Right lobe of liver (tissue), 6 donors: ENCODE data around the gene TPBGL. TPM values are rescaled to one million over a fixed set of nuclear protein-coding genes. Genes with fewer than 3 reads are reported as not detected.

ENCODE experiments used
- ATAC-seq, 4 donors: fragments of 200-7000 bp; cut with Tn5 transposase; one replicate each; pipeline ENCODE4 v1.9.1; 2020; ENCODE audit warnings: mild to moderate bottlenecking in 4 of 4, moderate library complexity in 4 of 4
- DNase-seq, 3 donors: peaks; one replicate each; pipeline ENCODE4 v3.0.0-alpha.2; 2020
- H3K27ac ChIP-seq, 3 donors: fragments of 200-600 bp; one replicate each; pipeline ENCODE4 v1.8.0; 2022
- H3K27me3 ChIP-seq, 2 donors: fragments of 200-600 bp; one replicate each; pipeline ENCODE4 v1.8.0; 2022
- H3K36me3 ChIP-seq, 4 donors: fragments of 200-600 bp; sonication (generic) in 1 of 4; one replicate each; pipeline versions ENCODE4 v1.5.1 to v1.8.0; 2017 to 2022; ENCODE audit warnings: control low read depth in 1 of 4
- H3K4me1 ChIP-seq, 4 donors: fragments of 200-600 bp; sonication (generic) in 1 of 4; one replicate each; pipeline versions ENCODE4 v1.5.1 to v1.8.0; 2017 to 2022; ENCODE audit warnings: control low read depth in 1 of 4
- H3K4me3 ChIP-seq, 3 donors: fragments of 200-600 bp; one replicate each; pipeline ENCODE4 v1.8.0; 2022
- H3K9me3 ChIP-seq, 4 donors: fragments of 200-600 bp; sonication (generic) in 1 of 4; one replicate each; pipeline versions ENCODE4 v1.5.1 to v1.8.0; 2017 to 2022; ENCODE audit warnings: control low read depth in 1 of 4
- POLR2A ChIP-seq: fragments of 450-650 bp; IDR thresholded peaks from one replicate; pipeline ENCODE4 v1.6.1; 2017; ENCODE audit warnings: antibody characterized with exemption, mild to moderate bottlenecking
- WGBS: methylation state at CpG from one replicate; pipeline ENCODE4 v1.1.6; 2018; ENCODE audit warnings: low coverage, low lambda C conversion rate; ENCODE audit not compliant: insufficient coverage; ENCODE audit errors: missing lambda C conversion rate; 5-methylcytosine and 5-hydroxymethylcytosine counted together
- intact Hi-C, 2 donors: fragments of 100-400 bp; cut with DNase I; formaldehyde crosslinking; loops; one replicate each; pipeline versions ENCODE4 v1.11.2 to v1.14.1; 2022
- total RNA-seq, 6 experiments: library from RNA; depleted of rRNA in 2 of 6; stranded (reverse); fragments of >200 nt in 2 of 6; fragmentation: NEBNext Ultra II Directional in 3 of 6; extraction: Animal tissue kit (Norgen Biotek cat#: 25700) in 3 of 6; gene quantifications; one replicate each; pipeline versions ENCODE4 v1.1.0 to v1.2.4, GENCODE V29; 2016 to 2023
- TF ChIP-seq, protein P1 (sequence below), 4 donors: fragments of 200-600 bp in 3 of 4; fragments of 450-650 bp in 1 of 4; IDR thresholded peaks; one replicate each; pipeline versions ENCODE4 v1.5.1 to v1.8.0; 2016 to 2022; ENCODE audit warnings: antibody characterized with exemption in 4 of 4, mild to moderate bottlenecking in 2 of 4
- donor health status: DM: no; HTN: yes; CAD: no.
- donor health status: DM: no; HTN: no; CAD: no.
- donor health status: DM: no; HTN: no; CAD: no.
- donor health status: DM: no; HTN: yes; CAD: no.
- donor health status: DM: no; HTN: yes; CAD: no.

Gene TPBGL
- total RNA-seq, 6 experiments from 2014 or later = not detected

DNA sequence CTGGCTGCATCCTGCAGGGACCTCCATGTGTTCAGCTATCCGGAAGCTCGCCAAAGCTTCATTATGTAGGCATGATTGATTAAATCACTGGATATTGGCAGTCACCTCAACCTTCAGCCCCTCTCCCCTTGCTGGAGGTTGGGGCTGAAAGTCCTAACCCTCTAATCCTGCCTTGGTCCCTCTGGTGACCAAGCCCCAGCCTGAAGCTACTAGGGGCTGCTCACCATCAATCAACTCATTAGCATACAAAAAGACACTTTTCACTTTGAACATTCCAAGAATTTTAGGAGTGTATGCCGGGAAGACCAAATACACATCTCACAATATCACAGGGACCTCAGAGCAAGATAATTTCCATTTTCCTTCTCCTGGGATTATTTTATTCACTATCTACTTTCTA is 38.8 kb upstream of the TPBGL start:
- WGBS = 71% methylated on average over 1 of the region's 3 CpGs
- ATAC-seq = no peak
- intact Hi-C loops = loop anchor here in 1 of 2 donors (5.0 kb wide), 1 partner anchor 34 kb away; no protein-coding TSS in a partner anchor

DNA sequence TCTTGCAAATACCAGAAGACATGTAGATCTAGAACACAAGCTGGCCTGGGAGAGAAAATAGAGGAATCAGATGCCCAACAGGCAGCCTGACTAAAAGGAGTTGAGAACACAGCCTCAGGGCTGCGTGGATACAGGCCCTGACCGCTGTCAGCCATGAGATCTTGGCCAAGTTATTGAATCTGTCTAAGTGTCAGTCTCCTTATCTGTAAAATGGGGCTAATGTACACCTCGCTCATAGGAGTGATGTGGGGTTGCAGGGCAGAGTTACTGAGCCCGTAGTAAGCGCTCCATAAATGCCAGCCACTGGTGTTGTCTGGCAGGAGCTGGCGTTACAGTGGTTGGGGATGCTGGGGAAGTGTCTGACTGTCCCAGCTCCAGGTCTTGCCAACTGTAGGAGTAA is 38.4 kb upstream of the TPBGL start:
- no peak overlapping the region for H3K4me3 ChIP-seq
- intact Hi-C loops = loop anchor here in 1 of 2 donors (5.0 kb wide), 1 partner anchor 35 kb away; no protein-coding TSS in a partner anchor
- TF ChIP-seq POLR2A = no peak
- TF ChIP-seq, protein P1, sequence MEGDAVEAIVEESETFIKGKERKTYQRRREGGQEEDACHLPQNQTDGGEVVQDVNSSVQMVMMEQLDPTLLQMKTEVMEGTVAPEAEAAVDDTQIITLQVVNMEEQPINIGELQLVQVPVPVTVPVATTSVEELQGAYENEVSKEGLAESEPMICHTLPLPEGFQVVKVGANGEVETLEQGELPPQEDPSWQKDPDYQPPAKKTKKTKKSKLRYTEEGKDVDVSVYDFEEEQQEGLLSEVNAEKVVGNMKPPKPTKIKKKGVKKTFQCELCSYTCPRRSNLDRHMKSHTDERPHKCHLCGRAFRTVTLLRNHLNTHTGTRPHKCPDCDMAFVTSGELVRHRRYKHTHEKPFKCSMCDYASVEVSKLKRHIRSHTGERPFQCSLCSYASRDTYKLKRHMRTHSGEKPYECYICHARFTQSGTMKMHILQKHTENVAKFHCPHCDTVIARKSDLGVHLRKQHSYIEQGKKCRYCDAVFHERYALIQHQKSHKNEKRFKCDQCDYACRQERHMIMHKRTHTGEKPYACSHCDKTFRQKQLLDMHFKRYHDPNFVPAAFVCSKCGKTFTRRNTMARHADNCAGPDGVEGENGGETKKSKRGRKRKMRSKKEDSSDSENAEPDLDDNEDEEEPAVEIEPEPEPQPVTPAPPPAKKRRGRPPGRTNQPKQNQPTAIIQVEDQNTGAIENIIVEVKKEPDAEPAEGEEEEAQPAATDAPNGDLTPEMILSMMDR (IDR thresholded peaks at IDR 0.05) = no peak
- no peaks in the 10 kb centered on the region for H3K9me3 ChIP-seq
- H3K27ac ChIP-seq = peak overlapping the region in 1 of 3 donors; percentile 90
- peaks cover 0 to 40% (median 10%) of the 10 kb centered on the region in 4 donors for H3K4me1 ChIP-seq
- DNase-seq (peak in 1 of 3 donors; percentile 42), ATAC-seq (no peak)
- no peaks in the 10 kb centered on the region for H3K27me3 ChIP-seq
- WGBS = no CpG with 5 or more reads among the region's 6 CpGs
- H3K36me3 ChIP-seq = peaks cover 0 to 61% (median 14%) of the 10 kb centered on the region in 4 donors

More for the DNA sequence above, 38.8 kb upstream of the TPBGL start:
- peaks cover 0 to 40% (median 10%) of the 10 kb centered on the region in 4 donors for H3K4me1 ChIP-seq
- H3K36me3 ChIP-seq = peaks cover 0 to 66% (median 16%) of the 10 kb centered on the region in 4 donors
- H3K9me3 ChIP-seq = no peaks in the 10 kb centered on the region
- no peak for TF ChIP-seq POLR2A
- TF ChIP-seq, protein P1 (IDR thresholded peaks at IDR 0.05) = no peak
- no peaks in the 10 kb centered on the region for H3K27me3 ChIP-seq
- H3K27ac ChIP-seq = peak overlapping the region in 1 of 3 donors; percentile 90
- no peak for DNase-seq
- no peak overlapping the region for H3K4me3 ChIP-seq

DNA sequence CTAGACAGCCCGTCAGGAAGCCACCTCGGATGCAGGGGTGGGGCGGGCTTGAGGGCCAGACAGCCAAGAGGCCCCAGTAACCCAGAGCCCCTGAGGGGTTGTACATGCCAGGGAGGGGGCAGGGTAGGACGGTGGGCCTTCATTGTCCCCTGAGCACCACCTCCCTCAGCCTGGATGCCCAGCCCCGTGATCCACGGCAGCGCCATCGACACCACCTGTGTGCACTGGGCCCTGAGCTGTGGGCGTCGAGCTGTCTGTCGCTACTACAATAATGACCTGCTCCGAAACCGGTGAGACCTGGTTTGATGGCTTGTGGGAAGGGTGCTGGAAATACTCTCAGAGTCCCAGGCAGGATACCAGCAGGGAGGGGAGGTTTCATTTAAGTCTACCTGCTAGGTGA is 37.4 kb upstream of the TPBGL start:
- H3K27ac ChIP-seq = peak overlapping the region; percentile 20 to 90 (median 68)
- H3K27me3 ChIP-seq = no peaks in the 10 kb centered on the region
- intact Hi-C loops = loop anchor here in 1 of 2 donors (5.0 kb wide), 1 partner anchor 36 kb away; no protein-coding TSS in a partner anchor
- ATAC-seq (no peak), DNase-seq (peak in 1 of 3 donors; percentile 51)
- no peaks in the 10 kb centered on the region for H3K9me3 ChIP-seq
- 80% methylated on average over 1 of the region's 13 CpGs for WGBS
- peaks cover 0 to 40% (median 10%) of the 10 kb centered on the region in 4 donors for H3K4me1 ChIP-seq
- TF ChIP-seq, protein P1 (IDR thresholded peaks at IDR 0.05) = no peak
- no peak for TF ChIP-seq POLR2A
- H3K36me3 ChIP-seq = peaks cover 0 to 52% (median 11%) of the 10 kb centered on the region in 4 donors
- no peak overlapping the region for H3K4me3 ChIP-seq

DNA sequence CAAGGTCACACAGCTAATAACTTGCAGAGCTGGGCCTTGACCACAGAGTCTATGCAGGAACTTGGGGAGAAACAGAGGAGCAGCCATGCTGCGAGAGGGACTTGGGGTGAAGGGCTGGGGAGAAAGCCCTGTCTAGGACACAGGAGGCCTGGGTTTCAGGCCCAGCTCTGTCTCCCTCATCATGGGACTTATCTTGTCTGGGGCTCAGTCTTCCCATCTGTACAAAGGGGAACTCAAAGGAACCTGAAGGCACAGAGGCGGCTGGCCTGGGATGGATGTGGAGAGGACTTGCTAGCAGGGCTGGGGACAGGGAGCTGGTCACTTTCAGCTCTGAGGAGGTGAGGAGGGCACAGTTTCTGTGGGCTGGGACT is 36.9 kb upstream of the TPBGL start:
- intact Hi-C loops = loop anchor here in 1 of 2 donors (5.0 kb wide), 1 partner anchor 36 kb away; no protein-coding TSS in a partner anchor
- peak overlapping the region; percentile 20 to 90 (median 68) for H3K27ac ChIP-seq
- no peak for DNase-seq
- H3K9me3 ChIP-seq = no peaks in the 10 kb centered on the region
- no peaks in the 10 kb centered on the region for H3K27me3 ChIP-seq
- TF ChIP-seq, protein P1 (IDR thresholded peaks at IDR 0.05) = no peak
- TF ChIP-seq POLR2A = no peak
- peaks cover 0 to 47% (median 11%) of the 10 kb centered on the region in 4 donors for H3K36me3 ChIP-seq
- WGBS = 100% methylated on average over 1 of the region's 2 CpGs
- peak in 3 of 4 donors; percentile 2 to 19 (median 3) for ATAC-seq
- no peak overlapping the region for H3K4me3 ChIP-seq
- H3K4me1 ChIP-seq = peaks cover 0 to 40% (median 10%) of the 10 kb centered on the region in 4 donors
